ENCODE data around the gene TVP23B. TPM values are rescaled to one million over a fixed set of nuclear protein-coding genes. Genes with fewer than 3 reads are reported as not detected.
"Not testable (repeated sequence)": the region's sequence is repeated elsewhere in the genome, so short reads cannot be mapped to it uniquely, and the experiment has no call there.

The TVP23B gene
- total RNA-seq, 1 donor from 2014 or later, result 38.1 TPM

DNA sequence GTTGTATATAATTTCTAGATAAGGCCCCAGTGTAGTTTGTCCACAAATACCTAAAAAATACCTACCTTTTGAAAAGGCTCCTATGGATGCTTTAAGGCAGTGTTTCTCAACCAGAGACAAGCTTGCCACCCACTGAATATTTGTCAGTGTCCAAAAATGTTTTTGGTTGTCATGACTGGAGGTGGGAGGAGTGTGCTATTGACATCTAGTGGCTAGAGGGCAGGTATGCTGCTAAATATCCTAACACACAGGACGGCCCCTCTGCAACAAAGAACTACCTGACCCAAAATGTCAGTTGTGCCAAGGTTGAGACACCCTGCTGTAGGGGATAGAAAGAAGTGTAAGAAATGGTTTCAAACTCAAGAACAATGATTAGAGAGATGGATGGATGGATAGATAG lies 10.4 kb downstream of the TVP23B start:
- not testable (repeated sequence) for DNase-seq (ENCODE audit: low read depth in 2 of 2)

DNA sequence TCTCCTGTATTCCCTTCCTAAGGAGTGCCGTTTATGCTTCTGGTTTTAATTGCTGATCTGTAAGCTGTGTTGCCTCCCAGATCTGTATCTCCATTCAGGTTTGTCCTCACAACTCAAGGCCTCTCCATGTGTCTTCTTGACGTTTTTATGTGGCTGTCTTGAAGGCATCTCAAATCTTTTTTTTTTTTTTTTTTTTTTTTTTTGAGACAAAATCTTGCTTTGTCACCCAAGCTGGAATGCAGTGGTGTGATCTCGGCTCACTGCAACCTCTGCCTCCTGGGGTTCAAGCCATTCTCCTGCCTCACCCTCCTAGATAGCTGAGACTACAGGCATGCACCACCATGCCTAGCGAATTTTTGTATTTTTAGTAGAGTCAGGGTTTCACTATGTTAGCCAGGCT lies 13.9 kb downstream of the TVP23B start:
- not testable (repeated sequence) for DNase-seq (ENCODE audit: low read depth in 2 of 2)

DNA sequence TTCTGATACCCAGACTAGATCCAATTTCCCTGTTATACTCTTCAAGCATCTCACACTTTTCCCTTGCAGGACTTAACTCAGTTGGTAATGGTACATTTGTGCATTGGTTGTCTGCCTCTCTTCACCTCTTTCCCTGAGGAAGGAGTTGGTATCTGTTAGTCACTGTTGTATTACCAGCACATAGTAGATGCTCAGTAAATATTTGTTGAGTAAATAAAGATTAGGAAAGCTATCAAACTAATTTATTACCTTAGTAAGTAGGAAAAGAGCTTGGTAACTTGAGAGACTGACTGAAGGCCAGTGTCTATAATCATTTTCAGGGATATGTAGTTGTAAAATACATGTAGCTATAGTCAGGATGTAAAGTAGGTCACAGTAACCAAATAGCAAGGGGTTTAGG lies 15.9 kb downstream of the TVP23B start:
- not testable (repeated sequence) for DNase-seq (ENCODE audit: low read depth in 2 of 2)

DNA sequence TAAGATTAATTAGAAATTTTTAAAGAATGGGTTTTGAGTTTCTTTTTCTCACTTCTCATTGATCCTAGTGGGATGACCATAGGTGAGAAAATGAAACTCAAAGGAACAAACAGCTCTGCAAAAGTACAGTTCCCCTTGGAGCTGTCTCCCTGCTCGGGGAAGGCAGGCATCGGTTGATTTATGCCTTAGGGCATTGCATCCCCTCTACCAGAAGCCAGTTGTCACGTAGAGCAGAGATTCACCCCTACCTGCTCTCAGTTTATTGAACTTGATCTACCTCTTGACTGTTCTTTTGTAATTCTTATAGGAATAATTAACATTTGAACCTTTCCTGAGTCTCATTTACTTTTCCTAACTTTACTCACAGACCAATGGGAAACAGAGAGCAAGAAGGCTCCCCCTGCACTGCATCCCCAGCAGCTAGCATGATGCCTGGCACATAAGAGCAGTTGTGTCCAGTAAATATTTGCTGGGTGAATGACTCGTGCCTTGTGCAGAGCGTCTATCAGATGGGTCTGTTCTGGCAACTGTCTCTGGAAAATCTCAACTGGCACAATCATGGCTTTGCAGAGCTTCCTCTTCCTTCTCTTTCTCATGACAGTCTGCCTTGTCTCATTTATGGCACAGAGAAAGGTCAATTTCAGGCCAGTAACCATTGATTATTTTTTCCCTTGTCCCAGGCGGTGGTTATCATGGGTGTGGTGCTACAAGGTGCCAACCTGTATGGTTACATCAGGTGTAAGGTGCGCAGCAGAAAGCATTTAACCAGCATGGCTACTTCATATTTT lies 22.7 kb downstream of the TVP23B start:
- DNase-seq (ENCODE audit: low read depth in 2 of 2), result peak in 1 of 2 donors; percentile 39

DNA sequence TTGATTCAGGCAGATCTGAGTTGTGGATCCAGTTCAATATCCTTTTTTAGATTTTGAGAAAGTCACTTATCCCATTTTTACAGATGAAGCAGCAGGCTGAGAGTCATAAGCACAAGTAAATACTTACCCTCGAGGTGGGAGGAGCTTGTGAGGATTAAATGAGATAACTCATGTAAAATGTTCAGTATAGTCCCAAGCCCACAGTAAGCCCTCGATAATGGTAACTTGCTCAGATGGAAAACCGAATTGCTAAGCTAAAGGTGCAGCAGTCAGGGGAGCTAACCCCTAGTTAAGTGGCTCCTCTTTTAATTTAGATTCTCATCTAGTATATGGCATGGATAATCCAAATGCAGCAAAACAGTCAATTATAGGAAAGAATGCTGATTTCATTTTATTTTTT lies 34.9 kb downstream of the TVP23B start:
- not testable (repeated sequence) for DNase-seq (ENCODE audit: low read depth in 2 of 2)

DNA sequence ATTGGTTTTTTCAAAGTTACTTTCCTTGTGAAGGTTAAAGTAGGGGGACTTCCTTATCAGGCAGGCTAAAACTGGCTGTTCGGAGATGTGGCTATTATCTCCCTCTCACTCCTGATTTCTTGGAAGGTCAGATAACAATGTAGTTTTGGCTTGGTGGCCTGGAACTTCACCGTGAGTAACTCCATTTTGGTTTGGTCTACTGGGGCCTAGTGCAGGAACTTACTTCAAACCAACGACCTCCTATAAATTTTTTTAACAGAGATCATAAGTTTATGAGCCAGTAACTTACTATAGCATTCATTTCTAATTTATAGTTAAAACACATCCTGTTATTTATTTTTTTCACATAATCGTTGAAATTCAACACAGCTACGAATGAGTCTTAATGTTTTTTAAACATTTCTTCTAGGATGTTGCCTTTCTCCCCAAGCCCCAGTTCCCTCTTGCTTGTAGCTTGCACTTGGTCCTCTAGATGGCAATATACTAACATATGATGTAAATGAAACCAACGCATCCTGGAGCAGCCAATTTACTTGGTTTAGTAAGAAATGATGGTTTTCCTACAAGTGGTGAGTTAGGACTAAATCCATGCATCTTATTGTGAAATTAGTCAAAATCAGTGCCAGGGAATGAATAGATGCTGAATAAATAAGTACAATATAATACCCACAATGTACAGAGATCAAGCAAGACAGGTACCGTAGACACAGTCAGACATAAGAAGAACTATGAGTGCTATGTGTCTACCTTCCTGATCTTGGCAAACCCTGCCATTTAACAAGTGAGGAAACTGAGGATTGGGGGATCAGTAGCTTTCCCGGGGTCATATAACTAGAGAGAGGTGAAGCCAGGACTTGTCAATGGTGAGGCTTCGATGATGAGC lies 35.7 kb downstream of the TVP23B start:
- peak; percentile 80 to 83 for DNase-seq (ENCODE audit: low read depth in 2 of 2)

DNA sequence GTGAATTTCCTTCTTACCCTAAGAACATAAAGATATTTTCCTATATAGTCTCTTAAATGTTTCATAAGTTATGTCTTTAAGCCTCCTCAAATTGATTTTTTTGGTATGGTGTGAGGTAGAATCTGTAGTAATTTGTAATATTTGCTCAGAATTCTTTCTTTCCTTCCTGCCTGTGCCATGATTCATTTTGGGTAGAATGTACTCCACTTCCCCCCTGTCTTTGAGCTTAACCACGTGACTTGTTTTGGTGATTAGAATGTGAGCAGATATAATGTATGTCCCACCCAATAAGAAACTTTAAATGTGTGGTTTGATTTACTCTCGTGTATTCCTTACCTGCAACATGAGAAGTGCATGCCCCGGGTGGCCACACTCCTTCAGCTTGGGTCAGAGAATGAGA lies 40.4 kb downstream of the TVP23B start:
- DNase-seq (ENCODE audit: low read depth in 2 of 2), result peak; percentile 12 to 15

DNA sequence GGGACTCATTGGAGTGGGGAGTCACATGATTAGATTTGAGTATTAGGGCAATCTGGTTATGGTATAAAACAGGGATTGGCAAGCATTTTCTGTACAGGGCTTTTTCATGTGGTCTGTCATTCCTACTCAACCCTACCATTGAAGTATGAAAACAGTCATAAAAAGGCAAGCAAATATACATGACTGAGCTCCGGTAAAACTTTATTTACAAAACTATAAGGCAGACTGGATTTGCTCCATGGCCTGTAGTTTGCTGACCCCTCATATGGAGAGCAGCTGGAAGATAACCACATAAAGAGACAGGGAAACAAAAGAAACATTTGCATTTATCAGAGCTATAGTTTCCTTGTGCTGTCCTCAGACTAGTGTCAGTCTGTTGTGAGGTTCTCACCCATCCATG lies 46.6 kb downstream of the TVP23B start:
- not testable (repeated sequence) for DNase-seq (ENCODE audit: low read depth in 2 of 2)

DNA sequence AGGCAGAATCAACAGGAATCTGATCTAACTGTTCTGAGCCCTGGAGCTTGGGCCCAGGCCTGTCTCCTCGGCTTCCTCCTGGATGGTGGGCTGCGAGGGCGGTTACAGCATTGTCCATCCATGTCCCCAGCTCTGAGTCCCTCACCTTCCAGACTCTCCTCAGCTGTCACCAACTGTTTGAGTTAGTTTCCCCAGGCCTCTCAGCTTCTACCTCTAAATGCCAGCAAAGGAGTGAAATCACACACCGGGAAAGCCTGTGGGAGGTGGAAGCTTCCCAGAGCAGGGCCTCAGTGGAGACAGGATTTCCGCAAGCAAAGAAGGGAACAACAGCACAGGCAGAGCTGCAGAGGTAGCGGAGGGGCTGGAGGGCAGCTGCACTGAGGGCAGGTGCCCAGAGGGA lies 67.5 kb downstream of the TVP23B start:
- no peak for DNase-seq (ENCODE audit: low read depth in 2 of 2)

DNA sequence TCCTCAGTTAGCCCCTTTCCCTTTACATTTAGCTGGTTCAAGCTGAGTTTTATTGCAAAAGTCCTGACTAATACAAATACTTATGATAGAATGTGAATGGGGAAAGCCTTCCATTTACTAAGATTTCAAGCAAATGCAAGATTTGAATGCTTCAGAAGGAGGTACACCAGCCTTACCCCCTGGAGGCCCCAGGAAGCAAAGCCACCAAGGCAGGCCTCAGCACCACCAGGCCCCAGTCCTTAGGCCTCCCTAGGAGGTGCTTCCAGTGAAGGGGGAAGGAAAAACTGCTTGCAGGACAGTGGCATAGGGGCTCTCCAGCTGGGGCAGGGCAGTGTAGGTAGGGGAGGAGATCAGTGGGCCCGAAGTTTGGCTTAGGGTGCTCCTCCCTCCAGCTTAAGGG lies 69.7 kb downstream of the TVP23B start:
- DNase-seq (ENCODE audit: low read depth in 2 of 2), result no peak

DNA sequence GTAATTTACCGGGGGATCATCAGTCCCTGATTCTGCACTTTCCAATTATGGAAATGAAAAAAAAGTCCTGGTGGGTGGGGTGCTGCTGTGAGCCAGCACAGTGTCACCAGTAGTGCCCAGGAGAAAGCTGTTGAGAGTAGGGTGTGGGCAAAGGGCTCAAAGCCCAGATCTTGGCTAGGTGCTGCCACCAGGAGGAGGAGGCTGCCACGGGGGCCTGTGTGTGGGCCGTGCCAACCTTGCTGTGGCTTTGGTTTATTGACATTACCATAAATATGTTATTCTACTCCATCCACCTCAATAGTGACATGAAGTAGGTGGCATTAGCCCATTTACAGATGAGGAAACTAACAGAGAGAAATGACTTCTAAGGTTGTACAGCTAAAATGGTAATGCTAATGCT lies 70.2 kb downstream of the TVP23B start:
- no peak for DNase-seq (ENCODE audit: low read depth in 2 of 2)

DNA sequence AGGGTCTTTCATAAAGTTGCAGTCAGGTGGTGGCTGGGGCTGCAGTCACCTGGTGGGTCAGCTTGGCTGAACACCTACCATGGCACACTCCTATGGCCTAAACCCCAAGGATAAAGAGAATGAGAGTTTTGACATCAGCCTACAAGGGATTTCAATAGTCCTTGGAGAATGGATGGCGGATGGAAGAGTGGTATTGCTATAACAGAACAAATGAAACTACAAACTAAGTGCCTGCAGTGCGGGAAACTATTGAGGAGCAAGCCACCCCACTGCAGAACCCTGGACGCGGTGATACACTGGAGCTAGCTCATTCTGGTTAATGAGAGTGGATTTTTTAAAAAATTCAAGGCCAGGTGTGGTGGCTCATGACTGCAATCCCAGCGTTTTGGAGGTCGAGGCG lies 74.0 kb downstream of the TVP23B start:
- no peak for DNase-seq (ENCODE audit: low read depth in 2 of 2)

DNA sequence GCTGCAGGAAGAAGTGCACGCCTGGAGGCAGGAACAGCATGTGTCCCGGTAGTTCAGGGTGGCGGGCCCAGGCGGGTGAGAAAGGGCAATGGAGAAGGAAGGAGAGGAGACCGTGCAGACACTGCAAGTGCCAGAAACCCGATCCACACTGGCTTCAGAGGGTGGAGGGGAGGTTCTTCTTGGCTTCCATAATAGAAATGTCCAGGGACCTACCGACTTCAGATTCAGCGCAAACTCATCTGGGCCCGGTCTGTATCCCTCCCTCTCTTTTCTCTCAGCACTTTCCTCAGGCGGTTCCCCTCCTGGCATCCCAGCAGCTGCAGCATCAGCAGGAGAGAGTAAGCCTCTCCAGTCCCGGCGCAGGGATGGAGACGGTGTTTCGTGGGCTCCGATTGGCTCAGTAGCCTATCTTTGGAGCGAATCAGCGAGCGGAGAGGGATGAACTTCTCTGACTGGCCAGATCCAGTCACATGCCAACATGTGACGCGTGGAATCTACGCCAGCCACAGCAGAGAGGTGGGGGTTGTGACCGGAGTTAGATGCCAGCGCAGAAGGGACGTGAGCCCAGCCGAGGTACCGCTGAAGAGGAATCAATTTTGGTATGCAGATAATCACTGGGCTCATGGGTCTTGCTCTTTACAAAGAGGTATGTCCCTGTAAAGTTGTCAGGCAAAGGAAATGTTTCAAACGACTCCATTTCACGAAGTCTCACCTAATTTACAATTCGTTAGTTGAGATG lies 75.0 kb downstream of the TVP23B start:
- DNase-seq (ENCODE audit: low read depth in 2 of 2), result peak; percentile 95 to 96

Other genes starting within 250 kb of the TVP23B start
- gene TBC1D28, start 136.8 kb upstream of the TVP23B start, total RNA-seq, result not detected in 2 replicates
- gene FOXO3B, start 98.9 kb upstream of the TVP23B start, total RNA-seq, result 1.4 and 1.5 TPM in 2 replicates
- gene FBXW10, start 37.1 kb upstream of the TVP23B start, total RNA-seq, result not detected in 2 replicates
- 32.5 and 44.8 TPM in 2 replicates for gene PRPSAP2, start 76.9 kb downstream of the TVP23B start, total RNA-seq
- gene SLC5A10, start 171.0 kb downstream of the TVP23B start, total RNA-seq, result not detected in 2 replicates
- gene FAM83G, start 223.6 kb downstream of the TVP23B start, total RNA-seq, result 5.7 and 8.1 TPM in 2 replicates

All from lung microvascular endothelial cell (primary cell).